ENCODE measurements around the gene MRPS2. TPM values are rescaled to one million over a fixed set of nuclear protein-coding genes. Genes with fewer than 3 reads are reported as not detected.
A peak's percentile ranks its signal among the peaks of the same experiment; 100 is the strongest.

Gene MRPS2
- total and polyA plus RNA-seq, 8 donors: 21.9 to 43.3 (median 38.0) TPM

GRCh38 chr9:135485385-135485784 is 15.1 kb upstream of the MRPS2 start:
- peaks cover 0 to 15% of the 10 kb centered on the region in 2 donors for H3K27me3 ChIP-seq
- TF ChIP-seq CTCF (IDR thresholded peaks at IDR 0.05): no peak
- DNase-seq: peak in 1 of 4 donors; percentile 63
- no peaks in the 10 kb centered on the region for H3K9me3 ChIP-seq
- ATAC-seq: no peak
- no peak overlapping the region for H3K27ac ChIP-seq
- H3K4me1 ChIP-seq: peaks cover 0 to 13% of the 10 kb centered on the region in 2 donors
- peaks cover 0 to 57% of the 10 kb centered on the region in 2 donors for H3K36me3 ChIP-seq
- no peak overlapping the region for H3K4me3 ChIP-seq
- intact Hi-C loops (cut with DNase I): no loop called here

GRCh38 chr9:135485832-135486231 is 14.7 kb upstream of the MRPS2 start:
- peaks cover 0 to 57% of the 10 kb centered on the region in 2 donors for H3K36me3 ChIP-seq
- H3K4me1 ChIP-seq: peaks cover 0 to 9% of the 10 kb centered on the region in 2 donors
- H3K27ac ChIP-seq: no peak overlapping the region
- peak in 1 of 4 donors; percentile 68 for DNase-seq
- no peak for ATAC-seq
- no peak overlapping the region for H3K4me3 ChIP-seq
- H3K27me3 ChIP-seq: peaks cover 0 to 10% of the 10 kb centered on the region in 2 donors
- intact Hi-C loops (cut with DNase I): no loop called here
- no peaks in the 10 kb centered on the region for H3K9me3 ChIP-seq
- no peak for TF ChIP-seq CTCF (IDR thresholded peaks at IDR 0.05)

- peaks cover 0 to 57% of the 10 kb centered on the region in 2 donors for H3K36me3 ChIP-seq
- no peak overlapping the region for H3K27ac ChIP-seq
- H3K27me3 ChIP-seq: peaks cover 0 to 4% of the 10 kb centered on the region in 2 donors
- intact Hi-C loops (cut with DNase I): no loop called here
- no peak for TF ChIP-seq CTCF (IDR thresholded peaks at IDR 0.05)
- H3K9me3 ChIP-seq: no peaks in the 10 kb centered on the region
- no peak for ATAC-seq
- H3K4me3 ChIP-seq: no peak overlapping the region
- H3K4me1 ChIP-seq: peaks cover 0 to 2% of the 10 kb centered on the region in 2 donors
- peak in 1 of 4 donors; percentile 76 for DNase-seq
These were observed 14.0 kb upstream of the MRPS2 start for GRCh38 chr9:135486267-135487065.

DNA sequence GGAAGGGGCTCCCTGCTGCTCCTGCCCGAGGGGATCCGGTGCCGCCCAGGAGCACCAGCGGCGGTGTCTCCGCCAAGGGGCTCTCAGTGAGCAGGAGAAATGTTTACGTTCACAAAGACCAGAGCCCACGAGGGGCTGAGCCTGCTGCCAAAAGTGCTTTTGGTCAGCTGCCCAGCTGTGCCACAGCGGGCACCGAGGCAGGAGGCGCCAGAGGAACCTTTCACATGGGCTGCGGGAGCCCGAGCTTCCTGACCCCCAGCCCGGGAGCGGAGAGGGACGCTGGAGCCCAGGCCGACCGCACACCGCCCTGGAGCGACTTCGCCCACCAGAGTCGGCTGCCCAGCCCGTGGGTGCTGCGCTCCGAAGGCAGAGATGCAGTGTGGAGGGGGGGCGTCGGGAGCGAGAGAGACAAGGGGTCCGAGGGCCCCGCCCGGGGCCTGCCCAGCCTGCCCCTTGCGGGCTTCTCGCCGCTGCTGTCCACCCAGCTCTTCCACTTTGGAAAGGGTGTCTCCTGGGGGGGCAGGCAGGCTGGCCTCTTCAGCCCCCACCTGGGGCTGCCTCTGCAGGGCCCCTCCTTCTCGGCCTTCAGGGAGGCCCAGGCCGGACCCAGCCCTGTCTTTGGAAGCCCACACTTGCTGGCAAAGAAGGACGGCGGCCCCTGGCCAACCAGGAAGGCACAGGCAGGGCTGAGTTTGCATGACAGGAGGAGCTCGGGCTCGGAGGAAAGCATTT is 13.0 kb upstream of the MRPS2 start:
- H3K9me3 ChIP-seq: no peaks in the 10 kb centered on the region
- peaks cover 0 to 57% of the 10 kb centered on the region in 2 donors for H3K36me3 ChIP-seq
- intact Hi-C loops (cut with DNase I): no loop called here
- no peak for TF ChIP-seq CTCF (IDR thresholded peaks at IDR 0.05)
- no peaks in the 10 kb centered on the region for H3K4me1 ChIP-seq
- H3K27ac ChIP-seq: no peak overlapping the region
- peak in 1 of 4 donors; percentile 79 for DNase-seq
- no peaks in the 10 kb centered on the region for H3K27me3 ChIP-seq
- ATAC-seq: no peak
- no peak overlapping the region for H3K4me3 ChIP-seq

DNA sequence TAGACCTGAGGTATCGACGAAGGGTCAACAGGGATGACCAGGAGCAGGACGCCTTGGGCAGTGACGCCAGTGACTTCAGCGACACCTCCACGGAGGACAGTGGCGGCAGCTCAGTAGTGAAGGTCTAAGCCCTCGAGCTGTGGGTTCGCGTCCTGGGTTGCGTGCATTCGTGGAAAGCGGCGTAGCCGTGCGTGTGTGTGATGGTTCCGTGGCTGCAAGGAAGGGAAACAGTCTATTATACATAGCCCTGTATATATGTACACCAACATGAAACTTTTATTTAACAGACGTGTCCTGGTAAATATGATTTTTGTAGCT is 12.5 kb upstream of the MRPS2 start:
- H3K36me3 ChIP-seq: peaks cover 0 to 57% of the 10 kb centered on the region in 2 donors
- no peaks in the 10 kb centered on the region for H3K4me1 ChIP-seq
- no peaks in the 10 kb centered on the region for H3K9me3 ChIP-seq
- H3K27ac ChIP-seq: no peak overlapping the region
- no peak overlapping the region for H3K4me3 ChIP-seq
- no peaks in the 10 kb centered on the region for H3K27me3 ChIP-seq
- DNase-seq (no peak), ATAC-seq (no peak)
- TF ChIP-seq CTCF (IDR thresholded peaks at IDR 0.05): no peak
- intact Hi-C loops (cut with DNase I): no loop called here

Data from left lung (tissue), 10 donors.